IPS DF 4.7 (cell line): ENCODE measurements around the gene DPP10.

Source experiments
- DNase-seq: peaks from one replicate; pipeline ENCODE4 v3.0.0-alpha.2; 2013; ENCODE audit warnings: low spot score; ENCODE audit errors: extremely low read depth

Gene DPP10

DNA sequence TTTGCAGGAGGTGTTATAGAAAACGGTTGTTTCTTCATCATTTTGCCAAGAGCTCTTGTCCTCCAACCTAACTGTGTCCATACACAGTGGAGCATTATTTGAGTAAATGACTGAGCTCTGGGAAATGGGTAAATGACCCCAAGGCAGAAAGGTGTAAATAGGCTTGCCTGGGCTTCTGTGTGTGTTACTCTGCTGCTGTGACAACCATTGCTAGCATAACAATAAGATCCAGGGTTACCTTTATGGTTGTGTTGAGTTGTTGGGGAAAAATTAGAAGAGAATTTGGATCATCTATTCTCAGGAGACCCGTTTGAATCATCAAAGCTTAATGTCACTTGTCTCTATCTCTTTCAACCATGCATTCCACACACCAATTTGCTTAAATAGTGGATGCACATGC, 672.7 kb downstream of the DPP10 start:
- no peak for DNase-seq

- no peak for DNase-seq
These were observed 675.9 kb downstream of the DPP10 start for GRCh38 chr2:115118306-115118705.

GRCh38 chr2:115119086-115119485, 676.6 kb downstream of the DPP10 start:
- no peak for DNase-seq

GRCh38 chr2:115122701-115123100, 680.3 kb downstream of the DPP10 start:
- DNase-seq, result no peak

- DNase-seq, result no peak
These were observed 682.4 kb downstream of the DPP10 start for GRCh38 chr2:115124817-115125216.

GRCh38 chr2:115129536-115129935, 687.1 kb downstream of the DPP10 start:
- DNase-seq, result no peak

DNA sequence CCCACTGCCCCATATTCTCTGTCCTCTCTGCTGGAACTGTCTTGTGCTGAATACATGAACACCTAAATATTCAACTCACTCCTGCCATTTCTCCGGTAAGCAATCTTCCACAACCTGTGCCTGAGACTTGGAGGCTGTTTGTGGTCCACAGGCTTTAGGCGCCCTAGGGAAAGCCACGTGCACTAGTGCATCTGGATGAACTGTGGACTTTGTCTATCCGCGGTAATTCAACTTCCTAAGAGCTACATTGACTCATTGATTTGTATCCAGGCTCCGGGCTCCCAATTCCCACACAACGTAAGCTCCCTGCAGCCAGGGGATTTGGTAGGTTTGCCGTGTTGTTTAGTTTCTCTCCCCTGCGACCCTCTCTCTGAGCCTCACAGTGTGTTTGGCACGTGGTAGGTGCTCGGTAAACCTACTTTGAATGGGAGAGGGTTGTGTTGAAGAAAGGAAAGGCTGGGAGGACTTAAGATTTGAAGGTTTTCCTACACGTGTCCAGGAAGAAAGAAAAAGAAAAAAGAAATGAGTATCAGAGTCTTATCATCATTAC, 718.2 kb downstream of the DPP10 start:
- DNase-seq, result no peak

- DNase-seq, result no peak
These were observed 718.8 kb downstream of the DPP10 start for GRCh38 chr2:115161081-115161770.

DNA sequence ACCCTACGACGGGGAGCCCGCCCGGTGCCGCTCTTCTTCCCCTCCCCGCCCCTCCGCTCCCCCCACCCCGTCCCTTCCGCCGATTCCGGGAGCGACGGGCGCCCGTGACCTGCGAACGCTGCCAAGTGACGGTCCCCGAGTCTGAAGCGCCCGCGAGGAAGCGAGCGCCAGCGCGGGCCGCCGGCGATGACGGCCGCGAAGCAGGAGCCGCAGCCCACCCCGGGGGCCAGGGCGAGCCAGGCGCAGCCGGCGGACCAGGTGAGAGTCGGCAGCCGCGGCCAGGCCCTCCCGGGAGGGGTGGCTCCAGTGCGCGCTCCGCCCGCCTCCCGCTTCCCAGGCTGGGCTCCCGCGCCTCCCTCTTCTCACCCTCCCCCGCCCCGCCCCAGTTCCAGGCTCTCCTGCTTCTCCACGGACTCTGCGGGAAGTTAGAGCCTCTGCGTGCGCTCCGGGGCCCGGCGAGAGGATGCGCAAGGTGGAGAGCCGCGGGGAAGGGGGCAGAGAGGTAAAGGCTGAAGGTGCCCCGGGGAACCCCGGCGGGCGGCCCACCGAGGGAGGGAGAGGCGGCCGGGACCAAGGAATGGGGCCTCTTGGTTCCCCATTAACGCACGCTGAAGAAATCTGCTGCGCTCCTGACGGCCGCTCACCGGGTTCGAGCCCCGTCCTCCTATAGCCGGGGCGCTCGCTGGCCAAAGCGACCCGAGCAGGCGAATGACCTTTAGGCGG, 719.5 kb downstream of the DPP10 start:
- DNase-seq, result no peak

- no peak for DNase-seq
These were observed 720.3 kb downstream of the DPP10 start for GRCh38 chr2:115162494-115163293.

DNA sequence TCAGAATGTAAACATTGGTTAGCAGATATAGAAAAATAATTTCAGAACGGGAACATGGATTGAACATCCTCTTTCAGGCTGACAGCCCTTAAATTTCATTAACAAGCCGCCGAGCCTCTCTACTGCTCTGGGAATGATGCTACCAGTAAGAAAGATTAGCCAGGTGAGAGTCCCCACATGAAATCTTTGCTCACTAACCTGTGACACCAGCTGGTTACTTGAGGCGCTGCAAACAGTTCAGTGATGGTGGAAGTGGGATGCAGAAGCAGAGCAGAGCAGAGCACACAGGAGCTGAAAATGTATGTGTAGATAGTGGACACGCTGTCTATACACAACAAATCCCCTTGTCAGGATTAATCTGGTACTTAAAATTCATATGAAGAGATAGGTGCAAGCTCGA, 721.1 kb downstream of the DPP10 start:
- no peak for DNase-seq

DNA sequence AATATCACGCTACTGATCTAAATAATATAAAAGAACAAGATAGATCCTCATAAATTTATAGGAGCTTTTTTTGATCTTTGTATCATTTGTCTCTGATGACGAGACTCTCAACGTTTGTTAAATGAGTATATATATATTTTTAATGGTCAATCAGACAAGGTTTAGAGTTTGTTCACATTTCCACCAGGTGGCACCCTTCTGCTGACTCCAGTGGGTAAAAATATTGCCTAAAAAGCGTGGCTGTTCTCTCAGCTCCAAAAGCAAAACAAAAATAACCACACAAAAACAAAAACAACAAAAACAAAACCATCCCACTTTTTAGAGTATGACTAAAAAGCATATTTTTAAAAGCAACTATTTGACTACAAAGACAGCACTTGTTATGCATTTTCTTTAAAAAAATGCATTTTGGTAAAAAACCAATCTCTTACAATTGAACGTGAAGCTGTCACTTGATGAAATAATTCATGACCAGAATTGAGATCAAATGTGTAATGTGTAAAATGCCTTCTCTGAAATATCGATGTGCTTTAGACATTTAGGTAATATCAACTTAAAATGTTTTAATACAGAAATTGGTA, 723.2 kb downstream of the DPP10 start:
- DNase-seq, result no peak

DNA sequence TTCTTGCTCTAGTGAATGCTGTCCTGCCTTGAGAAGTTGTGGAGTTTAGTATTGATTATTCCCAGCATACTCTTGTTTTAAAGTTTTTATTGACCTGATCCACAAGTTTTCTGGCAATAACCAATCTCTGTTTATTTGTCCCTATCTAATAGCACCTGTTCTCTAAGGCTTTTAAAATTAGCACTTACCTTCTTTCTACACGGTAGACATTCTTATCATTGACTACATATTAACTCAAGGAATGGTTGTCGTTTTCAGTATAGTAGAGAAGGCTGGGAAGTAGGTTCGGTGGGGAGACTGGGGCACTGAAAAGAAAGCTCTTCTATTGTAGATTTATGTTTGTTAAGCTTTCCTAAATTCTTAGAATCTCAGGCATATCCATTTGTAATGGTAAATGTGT, 726.0 kb downstream of the DPP10 start:
- no peak for DNase-seq

DNA sequence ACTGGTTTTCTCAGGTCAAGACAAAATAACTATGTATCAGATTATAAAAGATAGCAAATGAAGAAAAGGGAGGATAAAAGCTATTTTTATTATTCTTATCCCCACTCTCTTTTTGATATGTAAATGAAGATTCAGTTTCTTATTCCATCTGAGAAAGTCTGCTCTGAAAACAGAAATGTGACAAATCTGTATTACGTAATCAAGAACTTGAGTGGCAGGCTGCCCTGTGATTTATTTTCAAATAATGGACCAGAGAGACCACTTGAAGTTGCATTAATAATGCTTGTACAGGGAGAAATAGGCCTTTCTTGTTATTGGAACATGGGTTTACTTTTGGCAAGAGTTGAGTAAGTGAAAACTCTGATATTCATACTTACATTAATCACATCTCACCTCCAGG, 727.4 kb downstream of the DPP10 start:
- DNase-seq, result no peak

DNA sequence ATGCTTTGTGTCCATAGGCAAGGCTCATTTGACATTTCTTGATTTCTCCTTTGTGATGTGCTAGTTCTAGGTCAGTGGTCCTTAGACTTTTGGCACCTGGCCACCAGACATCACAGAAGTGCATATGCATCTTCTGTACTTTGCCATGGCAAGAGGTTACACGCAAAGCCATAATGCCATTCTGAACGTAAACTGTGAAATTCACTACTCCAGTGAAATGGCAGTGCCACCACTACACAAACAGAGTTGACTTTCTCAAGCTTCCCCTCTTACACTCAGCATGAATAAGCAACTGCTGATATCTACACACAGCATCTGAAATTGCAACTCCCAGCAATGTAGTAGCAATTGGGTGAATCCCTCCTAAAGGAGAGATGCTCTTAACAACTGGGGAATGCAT, 729.3 kb downstream of the DPP10 start:
- no peak for DNase-seq

GRCh38 chr2:115174651-115175050, 732.2 kb downstream of the DPP10 start:
- no peak for DNase-seq

DNA sequence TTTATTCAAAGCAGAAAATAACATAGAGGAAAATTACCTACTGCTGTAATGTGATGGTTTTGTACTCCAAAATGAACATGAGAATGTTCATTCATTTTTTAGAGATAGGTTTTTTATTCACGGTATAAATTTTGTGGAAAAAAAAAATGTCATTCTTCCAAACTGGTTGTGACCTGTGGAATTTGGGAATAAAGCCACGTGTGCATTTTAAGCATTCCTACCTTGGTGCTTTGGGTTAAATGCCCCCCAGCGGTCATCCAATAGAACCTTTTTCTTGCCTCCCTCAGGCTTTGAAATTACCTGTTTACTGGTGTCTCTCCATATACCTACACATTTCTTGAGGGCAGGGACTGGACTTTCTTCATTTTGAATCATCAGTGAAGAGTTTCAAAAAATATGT, 740.7 kb downstream of the DPP10 start:
- DNase-seq, result no peak

GRCh38 chr2:115190459-115190858, 748.0 kb downstream of the DPP10 start:
- DNase-seq, result no peak

DNA sequence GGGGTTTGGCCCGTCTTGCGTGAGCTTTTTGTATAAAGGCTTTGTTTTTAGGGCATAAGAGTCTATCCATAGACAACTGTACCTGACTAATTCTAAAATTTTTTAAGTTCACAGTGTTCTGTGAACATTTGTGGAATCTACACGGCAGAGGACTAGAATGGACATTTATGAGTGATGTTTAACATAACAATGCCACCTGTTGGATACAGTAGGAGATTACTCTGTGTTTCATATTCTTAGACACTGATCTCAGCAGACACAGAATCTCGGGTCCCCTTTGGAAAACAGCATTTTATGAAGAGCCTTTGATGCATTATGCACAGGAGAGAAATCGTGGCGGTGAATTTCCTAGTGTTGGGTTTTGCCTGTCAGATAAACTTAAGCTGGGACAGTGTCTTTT, 752.2 kb downstream of the DPP10 start:
- no peak for DNase-seq

GRCh38 chr2:115196587-115196986, 754.1 kb downstream of the DPP10 start:
- no peak for DNase-seq

DNA sequence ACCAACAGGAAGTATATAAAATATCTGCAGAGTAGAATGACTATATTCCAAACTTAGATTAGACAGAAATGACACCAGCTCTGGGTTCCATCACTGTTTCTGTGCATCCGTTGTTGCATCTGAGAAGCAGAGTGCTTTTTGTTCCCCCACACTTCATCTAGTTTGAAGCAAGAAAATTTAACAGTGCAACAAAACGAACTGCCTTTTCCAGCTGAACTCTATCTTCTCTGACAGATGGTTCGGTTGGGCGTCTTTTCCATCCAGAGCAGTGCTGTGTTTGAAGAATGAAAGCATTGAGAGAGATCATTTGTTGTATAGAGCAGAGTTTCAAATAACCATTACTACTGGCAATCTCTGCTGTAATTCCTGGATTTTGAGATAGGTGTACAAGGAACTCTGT, 757.5 kb downstream of the DPP10 start:
- no peak for DNase-seq

- DNase-seq, result no peak
These were observed 758.9 kb downstream of the DPP10 start for GRCh38 chr2:115201386-115201785.
